Measurements from ENCODE around the gene TGFBR2.
A peak's percentile ranks its signal among the peaks of the same experiment; 100 is the strongest.

Gene TGFBR2

GRCh38 chr3:30695302-30696061 lies 89.1 kb downstream of the TGFBR2 start:
- no peak for DNase-seq

- peak; percentile 1 for DNase-seq
These were observed 90.0 kb downstream of the TGFBR2 start for GRCh38 chr3:30696403-30696819.

GRCh38 chr3:30696896-30697295 lies 90.5 kb downstream of the TGFBR2 start:
- DNase-seq: no peak

GRCh38 chr3:30698549-30698948 lies 92.1 kb downstream of the TGFBR2 start:
- no peak for DNase-seq

- DNase-seq: no peak
These were observed 93.5 kb downstream of the TGFBR2 start for GRCh38 chr3:30699927-30700326.

- DNase-seq: no peak
These were observed 94.4 kb downstream of the TGFBR2 start for GRCh38 chr3:30700702-30701321.

GRCh38 chr3:30702038-30702827 lies 95.8 kb downstream of the TGFBR2 start:
- DNase-seq: no peak

- DNase-seq: no peak
These were observed 96.5 kb downstream of the TGFBR2 start for GRCh38 chr3:30702828-30703397.

GRCh38 chr3:30704931-30705890 lies 98.8 kb downstream of the TGFBR2 start:
- DNase-seq: no peak

- DNase-seq: no peak
These were observed 101.4 kb downstream of the TGFBR2 start for GRCh38 chr3:30707825-30708224.

- DNase-seq: no peak
These were observed 102.1 kb downstream of the TGFBR2 start for GRCh38 chr3:30708472-30708871.

GRCh38 chr3:30710017-30710416 lies 103.6 kb downstream of the TGFBR2 start:
- no peak for DNase-seq

- DNase-seq: no peak
These were observed 104.8 kb downstream of the TGFBR2 start for GRCh38 chr3:30711151-30711550.

- no peak for DNase-seq
These were observed 105.5 kb downstream of the TGFBR2 start for GRCh38 chr3:30711867-30712266.

GRCh38 chr3:30712991-30713390 lies 106.6 kb downstream of the TGFBR2 start:
- DNase-seq: no peak

- DNase-seq: no peak
These were observed 107.6 kb downstream of the TGFBR2 start for GRCh38 chr3:30713885-30714503.

GRCh38 chr3:30719536-30719935 lies 113.1 kb downstream of the TGFBR2 start:
- no peak for DNase-seq

GRCh38 chr3:30720586-30721313 lies 114.3 kb downstream of the TGFBR2 start:
- no peak for DNase-seq

- no peak for DNase-seq
These were observed 114.9 kb downstream of the TGFBR2 start for GRCh38 chr3:30721314-30721634.

- DNase-seq: peak; percentile 5
These were observed 116.8 kb downstream of the TGFBR2 start for GRCh38 chr3:30723211-30723610.

GRCh38 chr3:30724863-30725262 lies 118.5 kb downstream of the TGFBR2 start:
- DNase-seq: no peak
